IMR-90 (cell line): ENCODE data around the gene SNTG2. TPM values are rescaled to one million over a fixed set of nuclear protein-coding genes. Genes with fewer than 3 reads are reported as not detected.

Experiments used
- ATAC-seq: fragments of 200-7000 bp; cut with Tn5 transposase; 2 replicates; pipeline ENCODE4 v1.9.1; 2020; ENCODE audit warnings: low read depth, mild to moderate bottlenecking, moderate library complexity
- BruUV-seq: library from RNA; stranded (reverse); fragments of 400-500 nt; replicated peaks from 2 replicates; lab custom pipeline; 2021; lab: Mats Ljungman, UMichigan
- CTCF ChIA-PET: fragments of 300-600 bp; formaldehyde crosslinking; extraction: SDS; loops from one replicate; lab custom pipeline; 2021; ENCODE audit warnings: antibody characterized with exemption; lab: Yijun Ruan, JAX
- POLR2A ChIA-PET: fragments of 300-600 bp; sonication (Branson Sonifier 250); formaldehyde crosslinking; loops from one replicate; lab custom pipeline; 2022; ENCODE audit warnings: antibody characterized with exemption; ENCODE audit not compliant: unreplicated experiment; lab: Charles Lee
- DNase-seq: peaks from one replicate; pipeline ENCODE4 v3.0.0; 2013
- H2AFZ ChIP-seq: replicated peaks from 2 replicates; pipeline ENCODE3; 2013; ENCODE audit warnings: low read length, mild to moderate bottlenecking; ENCODE audit not compliant: poor library complexity
- H2AK5ac ChIP-seq: 2 replicates; pipeline ENCODE4 v1.6.1; 2013; ENCODE audit warnings: low read depth, low read length, inconsistent platforms
- H2AK9ac ChIP-seq: replicated peaks from 2 replicates; pipeline ENCODE3; 2013; ENCODE audit warnings: mild to moderate bottlenecking, low read depth, low read length, moderate library complexity; ENCODE audit not compliant: poor library complexity
- H2BK120ac ChIP-seq: 2 replicates; pipeline ENCODE4 v1.6.1; 2013; ENCODE audit warnings: low read depth, low read length, inconsistent platforms
- H2BK15ac ChIP-seq: 3 replicates; pipeline ENCODE4 v1.6.1; 2013; ENCODE audit warnings: low read depth, low read length, inconsistent platforms
- H2BK20ac ChIP-seq: 2 replicates; pipeline ENCODE4 v1.6.1; 2013; ENCODE audit warnings: low read depth, mild to moderate bottlenecking, inconsistent platforms, low read length, moderate library complexity
- H2BK5ac ChIP-seq: 2 replicates; pipeline ENCODE4 v1.6.1; 2013; ENCODE audit warnings: mild to moderate bottlenecking, low read depth, low read length, inconsistent platforms; ENCODE audit not compliant: poor library complexity, severe bottlenecking
- H3K14ac ChIP-seq: replicated peaks from 2 replicates; pipeline ENCODE4 v1.6.1; 2013; ENCODE audit warnings: low read depth, low read length, inconsistent platforms
- H3K18ac ChIP-seq: 2 replicates; pipeline ENCODE4 v1.6.1; 2013; ENCODE audit warnings: low read depth, low read length, control low read depth
- H3K23ac ChIP-seq: 2 replicates; pipeline ENCODE4 v1.6.1; 2013; ENCODE audit warnings: low read depth, low read length, inconsistent platforms
- H3K27ac ChIP-seq: 2 replicates; pipeline ENCODE4 v1.5.1; 2013; ENCODE audit warnings: mild to moderate bottlenecking, control low read depth, low read length; ENCODE audit not compliant: insufficient read depth
- H3K27me3 ChIP-seq: 2 replicates; pipeline ENCODE4 v1.6.1; 2013; ENCODE audit warnings: low read length; ENCODE audit not compliant: control insufficient read depth, insufficient read depth
- H3K36me3 ChIP-seq: 2 replicates; pipeline ENCODE4 v1.6.1; 2013; ENCODE audit warnings: low read length, mixed read lengths; ENCODE audit not compliant: control insufficient read depth, insufficient read depth
- H3K4ac ChIP-seq: 2 replicates; pipeline ENCODE4 v1.6.1; 2013; ENCODE audit warnings: low read depth, low read length, inconsistent platforms
- H3K4me1 ChIP-seq: 2 replicates; pipeline ENCODE4 v1.6.1; 2013; ENCODE audit warnings: low read length, mixed read lengths; ENCODE audit not compliant: control insufficient read depth, insufficient read depth
- H3K4me2 ChIP-seq: 2 replicates; pipeline ENCODE4 v1.6.1; 2013; ENCODE audit warnings: low read depth, mild to moderate bottlenecking, control low read depth, low read length, moderate library complexity
- H3K4me3 ChIP-seq: 2 replicates; pipeline ENCODE4 v1.5.1; 2013; ENCODE audit warnings: low read depth, mild to moderate bottlenecking, control low read depth, low read length, moderate library complexity; ENCODE audit not compliant: insufficient read depth
- H3K56ac ChIP-seq: 2 replicates; pipeline ENCODE4 v1.6.1; 2013; ENCODE audit warnings: low read length, inconsistent platforms; ENCODE audit not compliant: insufficient read depth; ENCODE audit errors: extremely low read depth
- H3K79me1 ChIP-seq, 2 experiments: 2 replicates each; pipeline ENCODE4 v1.6.1; 2013; ENCODE audit warnings: low read length in 2 of 2, inconsistent platforms in 1 of 2, low read depth in 1 of 2
- H3K9ac ChIP-seq: 2 replicates; pipeline ENCODE4 v1.6.1; 2013; ENCODE audit warnings: low read depth, low read length, control low read depth
- H3K9me1 ChIP-seq: 2 replicates; pipeline ENCODE4 v1.6.1; 2013; ENCODE audit warnings: low read length, inconsistent platforms; ENCODE audit not compliant: insufficient read depth
- H3K9me3 ChIP-seq: 2 replicates; pipeline ENCODE4 v1.6.1; 2013; ENCODE audit warnings: low read length; ENCODE audit not compliant: control insufficient read depth, insufficient read depth
- H4K20me1 ChIP-seq: 2 replicates; pipeline ENCODE4 v1.6.1; 2013; ENCODE audit warnings: low read length, inconsistent platforms; ENCODE audit not compliant: insufficient read depth
- H4K5ac ChIP-seq: 2 replicates; pipeline ENCODE4 v1.6.1; 2013; ENCODE audit warnings: mild to moderate bottlenecking, low read depth, low read length, control low read depth
- H4K8ac ChIP-seq, 2 experiments: 2 replicates each; pipeline ENCODE4 v1.6.1; 2013; ENCODE audit warnings: low read depth in 2 of 2, low read length in 2 of 2, control low read depth in 1 of 2, inconsistent platforms in 1 of 2
- H4K91ac ChIP-seq: 2 replicates; pipeline ENCODE4 v1.6.1; 2013; ENCODE audit warnings: low read depth, low read length, inconsistent platforms; ENCODE audit not compliant: insufficient read depth
- CEBPB ChIP-seq: IDR thresholded peaks from 2 replicates; pipeline ENCODE4 v1.6.1; 2012; ENCODE audit warnings: low read depth, low read length, improper control_type of control experiment
- MAFK ChIP-seq: IDR thresholded peaks from 2 replicates; pipeline ENCODE4 v1.6.1; 2012; ENCODE audit warnings: low read depth, low read length, improper control_type of control experiment
- MAZ ChIP-seq: IDR thresholded peaks from 2 replicates; pipeline ENCODE4 v1.6.1; 2012; ENCODE audit warnings: low read depth, mild to moderate bottlenecking, low read length, improper control_type of control experiment, moderate library complexity, borderline replicate concordance
- MXI1 ChIP-seq: IDR thresholded peaks from 2 replicates; pipeline ENCODE4 v1.6.1; 2012; ENCODE audit warnings: low read depth, mild to moderate bottlenecking, low read length, moderate library complexity, borderline replicate concordance
- NFE2L2 ChIP-seq: fragments of 150-350 bp; IDR thresholded peaks from 2 replicates; pipeline ENCODE4 v1.6.1; 2016; ENCODE audit warnings: low read depth, mild to moderate bottlenecking, low read length
- RCOR1 ChIP-seq: IDR thresholded peaks from 2 replicates; pipeline ENCODE4 v1.6.1; 2012; ENCODE audit warnings: mild to moderate bottlenecking, low read length, improper control_type of control experiment; ENCODE audit not compliant: insufficient replicate concordance
- RFX5 ChIP-seq: IDR thresholded peaks from 2 replicates; pipeline ENCODE4 v1.8.0; 2012; ENCODE audit warnings: low read depth, mild to moderate bottlenecking, low read length, moderate library complexity
- SMC3 ChIP-seq: fragments of 150-350 bp; IDR thresholded peaks from 2 replicates; pipeline ENCODE4 v1.6.1; 2016; ENCODE audit warnings: low read depth, mild to moderate bottlenecking, antibody characterized with exemption, low read length, moderate library complexity
- WGBS, 2 experiments: methylation state at CpG; one replicate each; pipeline versions ENCODE4 v1.1.5 to v1.1.7; 2013; ENCODE audit warnings: missing lambda C conversion rate in 2 of 2; ENCODE audit not compliant: insufficient read length in 1 of 2; ENCODE audit errors: extremely low coverage in 2 of 2; 5-methylcytosine and 5-hydroxymethylcytosine counted together
- dilution Hi-C: fragments of 300-500 bp; cut with HindIII; formaldehyde crosslinking; loops from one replicate; pipeline ENCODE4 v1.14.3; 2018; ENCODE audit warnings: low sequenced_read_pairs; ENCODE audit not compliant: unreplicated experiment
- in situ Hi-C: fragments of 300-500 bp; cut with MboI; formaldehyde crosslinking; loops from 3 replicates; pipeline ENCODE4 v1.14.3; 2019; ENCODE audit warnings: low sequenced_read_pairs, inconsistent platforms, mixed read lengths
- intact Hi-C: fragments of 100-400 bp; cut with micrococcal nuclease; formaldehyde crosslinking; loops from 2 replicates; pipeline ENCODE4 v1.10.0; 2022
- polyA plus RNA-seq, 3 experiments: library from polyadenylated mRNA; depleted of rRNA; stranded (reverse); fragments of >200 nt; gene quantifications; 2 replicates each; pipeline ENCODE4 v1.2.3, GENCODE V29; 2012; ENCODE audit warnings: low replicate concordance in 1 of 3
- total RNA-seq: library from RNA; depleted of rRNA; stranded (reverse); fragments of >200 nt; gene quantifications from 2 replicates; pipeline ENCODE4 v1.2.3, GENCODE V29; 2012
- TF ChIP-seq, protein P1 (sequence below): fragments of 150-350 bp; IDR thresholded peaks from 2 replicates; pipeline ENCODE4 v1.6.1; 2016; ENCODE audit warnings: low read depth, mild to moderate bottlenecking, low read length, moderate library complexity, borderline replicate concordance
- TF ChIP-seq, protein P2 (sequence below): conservative IDR thresholded peaks from 2 replicates; pipeline ENCODE4 v1.5.1; 2012; ENCODE audit warnings: mild to moderate bottlenecking, low read depth, low read length, improper control_type of control experiment

The SNTG2 gene
- total and polyA plus RNA-seq, 2 of the 4 experiments (the other 2 are of a cell fraction), result under 0.01 to 0.17 TPM

- intact Hi-C loops, result no loop called here
- no peak overlapping the region for H2BK20ac ChIP-seq
- TF ChIP-seq MAZ (no peak), MAFK (no peak), CEBPB (no peak), SMC3 (no peak), MXI1 (no peak), RCOR1 (no peak), RFX5 (no peak), NFE2L2 (no peak)
- TF ChIP-seq, protein P1, sequence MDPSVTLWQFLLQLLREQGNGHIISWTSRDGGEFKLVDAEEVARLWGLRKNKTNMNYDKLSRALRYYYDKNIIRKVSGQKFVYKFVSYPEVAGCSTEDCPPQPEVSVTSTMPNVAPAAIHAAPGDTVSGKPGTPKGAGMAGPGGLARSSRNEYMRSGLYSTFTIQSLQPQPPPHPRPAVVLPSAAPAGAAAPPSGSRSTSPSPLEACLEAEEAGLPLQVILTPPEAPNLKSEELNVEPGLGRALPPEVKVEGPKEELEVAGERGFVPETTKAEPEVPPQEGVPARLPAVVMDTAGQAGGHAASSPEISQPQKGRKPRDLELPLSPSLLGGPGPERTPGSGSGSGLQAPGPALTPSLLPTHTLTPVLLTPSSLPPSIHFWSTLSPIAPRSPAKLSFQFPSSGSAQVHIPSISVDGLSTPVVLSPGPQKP, result no peak
- TF ChIP-seq, protein P2, sequence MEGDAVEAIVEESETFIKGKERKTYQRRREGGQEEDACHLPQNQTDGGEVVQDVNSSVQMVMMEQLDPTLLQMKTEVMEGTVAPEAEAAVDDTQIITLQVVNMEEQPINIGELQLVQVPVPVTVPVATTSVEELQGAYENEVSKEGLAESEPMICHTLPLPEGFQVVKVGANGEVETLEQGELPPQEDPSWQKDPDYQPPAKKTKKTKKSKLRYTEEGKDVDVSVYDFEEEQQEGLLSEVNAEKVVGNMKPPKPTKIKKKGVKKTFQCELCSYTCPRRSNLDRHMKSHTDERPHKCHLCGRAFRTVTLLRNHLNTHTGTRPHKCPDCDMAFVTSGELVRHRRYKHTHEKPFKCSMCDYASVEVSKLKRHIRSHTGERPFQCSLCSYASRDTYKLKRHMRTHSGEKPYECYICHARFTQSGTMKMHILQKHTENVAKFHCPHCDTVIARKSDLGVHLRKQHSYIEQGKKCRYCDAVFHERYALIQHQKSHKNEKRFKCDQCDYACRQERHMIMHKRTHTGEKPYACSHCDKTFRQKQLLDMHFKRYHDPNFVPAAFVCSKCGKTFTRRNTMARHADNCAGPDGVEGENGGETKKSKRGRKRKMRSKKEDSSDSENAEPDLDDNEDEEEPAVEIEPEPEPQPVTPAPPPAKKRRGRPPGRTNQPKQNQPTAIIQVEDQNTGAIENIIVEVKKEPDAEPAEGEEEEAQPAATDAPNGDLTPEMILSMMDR, result no peak
- no peak overlapping the region for H3K4me3 ChIP-seq
- H3K27me3 ChIP-seq, result no peaks in the 10 kb centered on the region
- H3K18ac ChIP-seq, result no peak overlapping the region
- no peak overlapping the region for H3K14ac ChIP-seq
- H3K9me1 ChIP-seq, result no peaks in the 10 kb centered on the region
- CTCF ChIA-PET, result no interaction called here
- no peak overlapping the region for H3K23ac ChIP-seq
- ATAC-seq (no peak), DNase-seq (no peak)
- 67% methylated on average over 5 of the region's 14 CpGs; no CpG with 5 or more reads in 1 of the 2 experiments for WGBS, 2 experiments
- no peak overlapping the region for H4K91ac ChIP-seq
- H2AK5ac ChIP-seq, result no peak overlapping the region
- H4K20me1 ChIP-seq, result no peaks in the 10 kb centered on the region
- H2BK15ac ChIP-seq, result no peak overlapping the region
- no peak overlapping the region for H3K4me2 ChIP-seq
- no peaks in the 10 kb centered on the region for H3K9me3 ChIP-seq
- H2BK120ac ChIP-seq, result no peak overlapping the region
- no peak overlapping the region for H2AK9ac ChIP-seq
- in situ Hi-C loops, result loop anchor here (10.0 kb wide), 1 partner anchor 585 kb away; no protein-coding TSS in a partner anchor
- no peak overlapping the region for H4K5ac ChIP-seq
- H3K4me1 ChIP-seq, result no peaks in the 10 kb centered on the region
- dilution Hi-C loops, result no loop called here
- H3K27ac ChIP-seq, result no peak overlapping the region
- BruUV-seq, result no TSS peak
- no peak overlapping the region for H2BK5ac ChIP-seq
- no peak overlapping the region for H3K9ac ChIP-seq
- H2AFZ ChIP-seq, result no peak overlapping the region
- H3K4ac ChIP-seq, result no peak overlapping the region
- POLR2A ChIA-PET, result no interaction called here
- H3K79me1 ChIP-seq, result no peaks in the 10 kb centered on the region
- no peaks in the 10 kb centered on the region for H3K36me3 ChIP-seq
- H3K56ac ChIP-seq, result no peak overlapping the region
- H4K8ac ChIP-seq, result no peak overlapping the region
Measured at GRCh38 chr2:960061-960736, 9.6 kb downstream of the SNTG2 start.
